ENCODE data around the gene PHLDB2. TPM values are rescaled to one million over a fixed set of nuclear protein-coding genes. Genes with fewer than 3 reads are reported as not detected.

Gene PHLDB2
- total RNA-seq, 1 donor from 2014 or later = 59.1 TPM

DNA sequence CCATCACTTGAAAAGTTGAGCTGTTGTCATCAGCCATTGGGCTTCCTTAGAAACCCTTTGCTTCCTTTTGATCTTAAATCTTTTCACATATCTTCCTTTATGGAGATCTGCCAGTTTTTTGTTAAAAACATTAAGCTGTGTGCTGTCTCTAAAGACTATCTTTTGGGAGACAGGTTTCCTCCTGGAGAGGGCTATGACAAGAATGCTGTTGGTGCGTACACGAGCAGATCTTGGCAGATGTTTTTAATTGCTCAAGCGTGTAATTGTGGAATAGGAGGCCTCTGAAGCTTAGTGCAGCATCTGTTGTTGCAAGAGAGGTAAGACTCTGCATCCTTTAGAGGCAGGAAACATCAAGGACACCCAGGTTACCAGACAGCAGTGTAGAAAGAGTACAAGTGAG is 56.8 kb downstream of the PHLDB2 start:
- peaks cover 18% of the 10 kb centered on the region for H3K4me1 Mint-ChIP-seq (ENCODE audit: low read depth)
- H3K27ac Mint-ChIP-seq = no peak overlapping the region
- H3K36me3 Mint-ChIP-seq (ENCODE audit: insufficient read depth) = peaks cover 22% of the 10 kb centered on the region
- no peak overlapping the region for H3K4me3 Mint-ChIP-seq (ENCODE audit: low read depth)
- DNase-seq (ENCODE audit: low spot score, unreplicated experiment) = no peak
- TF ChIP-seq, protein P1, sequence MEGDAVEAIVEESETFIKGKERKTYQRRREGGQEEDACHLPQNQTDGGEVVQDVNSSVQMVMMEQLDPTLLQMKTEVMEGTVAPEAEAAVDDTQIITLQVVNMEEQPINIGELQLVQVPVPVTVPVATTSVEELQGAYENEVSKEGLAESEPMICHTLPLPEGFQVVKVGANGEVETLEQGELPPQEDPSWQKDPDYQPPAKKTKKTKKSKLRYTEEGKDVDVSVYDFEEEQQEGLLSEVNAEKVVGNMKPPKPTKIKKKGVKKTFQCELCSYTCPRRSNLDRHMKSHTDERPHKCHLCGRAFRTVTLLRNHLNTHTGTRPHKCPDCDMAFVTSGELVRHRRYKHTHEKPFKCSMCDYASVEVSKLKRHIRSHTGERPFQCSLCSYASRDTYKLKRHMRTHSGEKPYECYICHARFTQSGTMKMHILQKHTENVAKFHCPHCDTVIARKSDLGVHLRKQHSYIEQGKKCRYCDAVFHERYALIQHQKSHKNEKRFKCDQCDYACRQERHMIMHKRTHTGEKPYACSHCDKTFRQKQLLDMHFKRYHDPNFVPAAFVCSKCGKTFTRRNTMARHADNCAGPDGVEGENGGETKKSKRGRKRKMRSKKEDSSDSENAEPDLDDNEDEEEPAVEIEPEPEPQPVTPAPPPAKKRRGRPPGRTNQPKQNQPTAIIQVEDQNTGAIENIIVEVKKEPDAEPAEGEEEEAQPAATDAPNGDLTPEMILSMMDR (IDR thresholded peaks at IDR 0.05; ENCODE audit: unreplicated experiment) = no peak
- no peaks in the 10 kb centered on the region for H3K27me3 Mint-ChIP-seq
- H3K9me3 Mint-ChIP-seq (ENCODE audit: low read depth) = no peaks in the 10 kb centered on the region

- Mint-ChIP-seq H3K27ac (peak overlapping the region; percentile 56), H3K4me1 (ENCODE audit: low read depth) (peaks cover 14% of the 10 kb centered on the region), H3K27me3 (no peaks in the 10 kb centered on the region), H3K4me3 (ENCODE audit: low read depth) (no peak overlapping the region), H3K9me3 (ENCODE audit: low read depth) (no peaks in the 10 kb centered on the region), H3K36me3 (ENCODE audit: insufficient read depth) (peaks cover 26% of the 10 kb centered on the region)
- DNase-seq (ENCODE audit: low spot score, unreplicated experiment) = no peak
- TF ChIP-seq, protein P1 (IDR thresholded peaks at IDR 0.05; ENCODE audit: unreplicated experiment) = no peak
Measured at GRCh38 chr3:111917300-111917699, 58.2 kb downstream of the PHLDB2 start.

GRCh38 chr3:111919370-111920065 is 60.5 kb downstream of the PHLDB2 start:
- DNase-seq (ENCODE audit: low spot score, unreplicated experiment) = no peak
- Mint-ChIP-seq H3K27me3 (no peaks in the 10 kb centered on the region), H3K4me3 (ENCODE audit: low read depth) (no peak overlapping the region), H3K4me1 (ENCODE audit: low read depth) (peaks cover 14% of the 10 kb centered on the region), H3K27ac (no peak overlapping the region), H3K9me3 (ENCODE audit: low read depth) (no peaks in the 10 kb centered on the region), H3K36me3 (ENCODE audit: insufficient read depth) (peaks cover 31% of the 10 kb centered on the region)
- TF ChIP-seq, protein P1 (IDR thresholded peaks at IDR 0.05; ENCODE audit: unreplicated experiment) = no peak

GRCh38 chr3:111921181-111921580 is 62.1 kb downstream of the PHLDB2 start:
- no peaks in the 10 kb centered on the region for H3K27me3 Mint-ChIP-seq
- TF ChIP-seq, protein P1 (IDR thresholded peaks at IDR 0.05; ENCODE audit: unreplicated experiment) = no peak
- H3K27ac Mint-ChIP-seq = no peak overlapping the region
- no peak overlapping the region for H3K4me3 Mint-ChIP-seq (ENCODE audit: low read depth)
- H3K9me3 Mint-ChIP-seq (ENCODE audit: low read depth) = no peaks in the 10 kb centered on the region
- H3K4me1 Mint-ChIP-seq (ENCODE audit: low read depth) = peaks cover 13% of the 10 kb centered on the region
- DNase-seq (ENCODE audit: low spot score, unreplicated experiment) = no peak
- H3K36me3 Mint-ChIP-seq (ENCODE audit: insufficient read depth) = peaks cover 28% of the 10 kb centered on the region

- Mint-ChIP-seq H3K36me3 (ENCODE audit: insufficient read depth) (peaks cover 28% of the 10 kb centered on the region), H3K4me3 (ENCODE audit: low read depth) (no peak overlapping the region), H3K27me3 (no peaks in the 10 kb centered on the region), H3K4me1 (ENCODE audit: low read depth) (peaks cover 3% of the 10 kb centered on the region), H3K9me3 (ENCODE audit: low read depth) (no peaks in the 10 kb centered on the region), H3K27ac (no peak overlapping the region)
- DNase-seq (ENCODE audit: low spot score, unreplicated experiment) = no peak
- TF ChIP-seq, protein P1 (IDR thresholded peaks at IDR 0.05; ENCODE audit: unreplicated experiment) = no peak
Measured at GRCh38 chr3:111923095-111923771, 64.2 kb downstream of the PHLDB2 start.

Data from progenitor cell of endocrine pancreas (in vitro differentiated cells).